SK-N-SH treated with all-trans-retinoic acid at 6 μM for 48 hours (cell line): ENCODE results near the gene SAPCD2.

ENCODE experiments used
- GLIS3 ChIP-seq: fragments of 250-450 bp; sonication (Bioruptor Pico); IDR thresholded peaks from 2 replicates; pipeline ENCODE4 v1.5.0; 2020; ENCODE audit warnings: mild to moderate bottlenecking, moderate library complexity
- POU6F1 ChIP-seq: fragments of 250-450 bp; sonication (Bioruptor Pico); IDR thresholded peaks from 2 replicates; pipeline ENCODE4 v1.8.0; 2021; ENCODE audit warnings: low read depth, mild to moderate bottlenecking, moderate library complexity, borderline replicate concordance
- RARB ChIP-seq: fragments of 250-450 bp; sonication (Bioruptor Pico); IDR thresholded peaks from 2 replicates; pipeline ENCODE4 v1.8.0; 2021; ENCODE audit warnings: mild to moderate bottlenecking, moderate library complexity
- ZNF70 ChIP-seq: fragments of 450-650 bp; formaldehyde crosslinking; IDR thresholded peaks from 2 replicates; pipeline ENCODE4 v1.5.0; 2020; ENCODE audit warnings: mild to moderate bottlenecking, moderate library complexity
- TF ChIP-seq, protein P1 (sequence below): fragments of 250-450 bp; sonication (Bioruptor Pico); IDR thresholded peaks from 2 replicates; pipeline ENCODE4 v1.5.0; 2020; ENCODE audit warnings: mild to moderate bottlenecking, moderate library complexity

DNA sequence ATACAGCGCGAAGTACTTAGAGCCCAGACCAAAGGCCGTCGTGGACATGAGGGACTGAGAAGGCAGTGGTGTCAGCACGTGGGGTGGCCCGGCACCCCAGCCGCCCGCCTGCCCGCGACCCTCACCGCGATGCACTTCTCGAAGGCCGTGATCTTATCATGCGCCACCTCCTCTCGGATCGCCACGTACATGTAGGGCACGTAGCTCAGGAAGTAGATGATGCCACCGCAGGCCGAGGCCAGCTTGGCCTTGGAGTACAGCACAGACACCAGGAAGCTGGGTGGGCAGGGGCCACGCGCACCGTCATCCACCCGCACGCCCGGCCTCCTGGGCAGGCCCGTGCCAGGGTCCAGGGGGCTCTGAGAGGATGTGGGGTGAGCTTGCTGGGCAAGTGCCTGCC, 53.3 kb downstream of the SAPCD2 start:
- TF ChIP-seq, protein P1, sequence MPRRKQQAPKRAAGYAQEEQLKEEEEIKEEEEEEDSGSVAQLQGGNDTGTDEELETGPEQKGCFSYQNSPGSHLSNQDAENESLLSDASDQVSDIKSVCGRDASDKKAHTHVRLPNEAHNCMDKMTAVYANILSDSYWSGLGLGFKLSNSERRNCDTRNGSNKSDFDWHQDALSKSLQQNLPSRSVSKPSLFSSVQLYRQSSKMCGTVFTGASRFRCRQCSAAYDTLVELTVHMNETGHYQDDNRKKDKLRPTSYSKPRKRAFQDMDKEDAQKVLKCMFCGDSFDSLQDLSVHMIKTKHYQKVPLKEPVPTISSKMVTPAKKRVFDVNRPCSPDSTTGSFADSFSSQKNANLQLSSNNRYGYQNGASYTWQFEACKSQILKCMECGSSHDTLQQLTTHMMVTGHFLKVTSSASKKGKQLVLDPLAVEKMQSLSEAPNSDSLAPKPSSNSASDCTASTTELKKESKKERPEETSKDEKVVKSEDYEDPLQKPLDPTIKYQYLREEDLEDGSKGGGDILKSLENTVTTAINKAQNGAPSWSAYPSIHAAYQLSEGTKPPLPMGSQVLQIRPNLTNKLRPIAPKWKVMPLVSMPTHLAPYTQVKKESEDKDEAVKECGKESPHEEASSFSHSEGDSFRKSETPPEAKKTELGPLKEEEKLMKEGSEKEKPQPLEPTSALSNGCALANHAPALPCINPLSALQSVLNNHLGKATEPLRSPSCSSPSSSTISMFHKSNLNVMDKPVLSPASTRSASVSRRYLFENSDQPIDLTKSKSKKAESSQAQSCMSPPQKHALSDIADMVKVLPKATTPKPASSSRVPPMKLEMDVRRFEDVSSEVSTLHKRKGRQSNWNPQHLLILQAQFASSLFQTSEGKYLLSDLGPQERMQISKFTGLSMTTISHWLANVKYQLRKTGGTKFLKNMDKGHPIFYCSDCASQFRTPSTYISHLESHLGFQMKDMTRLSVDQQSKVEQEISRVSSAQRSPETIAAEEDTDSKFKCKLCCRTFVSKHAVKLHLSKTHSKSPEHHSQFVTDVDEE (CRISPR knock-in tag) = no peak
- TF ChIP-seq RARB (no peak), ZNF70 (CRISPR knock-in tag) (no peak), POU6F1 (CRISPR knock-in tag) (no peak), GLIS3 (CRISPR knock-in tag) (no peak)
